Measurements from ENCODE around the gene ATXN1. TPM values are rescaled to one million over a fixed set of nuclear protein-coding genes. Genes with fewer than 3 reads are reported as not detected.

Gene ATXN1
- polyA plus RNA-seq, 1 donor from 2014 or later: 28.2 TPM

GRCh38 chr6:16637635-16638034 is 123.6 kb downstream of the ATXN1 start:
- TF ChIP-seq MXI1 (conservative IDR thresholded peaks at IDR 0.05; ENCODE audit: poor library complexity, severe bottlenecking) (no peak), EP300 (conservative IDR thresholded peaks at IDR 0.05; ENCODE audit: poor library complexity, severe bottlenecking) (no peak), EZH2 (IDR thresholded peaks at IDR 0.05; ENCODE audit: borderline replicate concordance, insufficient read depth, low read length, poor library complexity, severe bottlenecking) (no peak)
- H3K36me3 ChIP-seq (ENCODE audit: insufficient read depth, low read length): peaks cover 4% of the 10 kb centered on the region
- no peaks in the 10 kb centered on the region for H3K79me2 ChIP-seq (replicated peaks; ENCODE audit: insufficient read depth, low read length)
- H3K27me3 ChIP-seq (ENCODE audit: insufficient read depth, low read depth, low read length): no peaks in the 10 kb centered on the region
- H4K20me1 ChIP-seq (ENCODE audit: insufficient read depth): no peaks in the 10 kb centered on the region
- no peak overlapping the region for H3K27ac ChIP-seq (ENCODE audit: low read length)
- H3K9ac ChIP-seq (ENCODE audit: low read length): no peak overlapping the region
- H2AFZ ChIP-seq (ENCODE audit: low read depth, low read length): no peak overlapping the region
- H3K9me2 ChIP-seq (ENCODE audit: insufficient read depth, low read length): no peaks in the 10 kb centered on the region
- peaks cover 3% of the 10 kb centered on the region for H3K9me3 ChIP-seq (ENCODE audit: low read length)
- no peak overlapping the region for H3K4me3 ChIP-seq (ENCODE audit: low read length)
- H3F3A ChIP-seq (ENCODE audit: insufficient read depth, low read length, poor library complexity, severe bottlenecking): no peaks in the 10 kb centered on the region
- no peak overlapping the region for H3K4me2 ChIP-seq (ENCODE audit: low read length)

DNA sequence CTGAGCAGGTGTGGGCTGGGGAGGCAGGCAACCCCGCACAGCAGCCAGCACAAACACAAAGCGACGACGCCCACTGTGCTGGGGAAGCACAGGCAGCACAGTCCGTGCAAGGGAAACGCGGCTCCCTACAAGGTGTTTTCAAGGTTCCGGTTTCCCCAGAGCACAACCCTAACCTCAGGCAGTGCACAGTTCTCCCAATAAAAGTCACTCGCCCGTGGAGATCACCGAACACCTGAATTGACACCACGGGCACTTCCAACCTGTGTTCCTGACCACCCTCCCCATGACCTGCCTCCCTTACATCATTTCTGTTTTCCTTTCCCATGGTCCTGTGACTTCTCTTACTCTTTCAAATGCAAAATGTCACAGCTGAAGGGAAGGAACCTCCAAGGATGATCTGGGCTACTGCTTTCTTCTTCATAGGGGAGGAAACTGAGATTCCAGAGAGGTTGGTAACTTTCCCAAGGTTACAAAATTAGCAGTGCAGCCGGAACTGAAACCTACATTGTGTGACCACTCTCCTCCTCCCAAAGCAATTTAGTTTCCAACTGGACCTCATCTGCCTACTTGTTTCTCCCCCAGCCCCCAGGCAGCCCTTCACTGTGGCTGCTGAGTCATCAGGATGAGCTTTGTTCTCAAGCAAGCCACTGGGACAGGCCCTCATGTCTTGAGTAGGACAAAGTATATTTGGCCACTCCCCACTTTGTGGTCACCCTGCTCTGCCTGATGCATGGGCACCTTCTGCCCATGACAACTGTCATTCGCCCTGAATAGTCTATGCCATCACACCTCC is 125.3 kb downstream of the ATXN1 start:
- no peak for TF ChIP-seq CTCF (IDR thresholded peaks at IDR 0.05; ENCODE audit: poor library complexity, severe bottlenecking)
- H3F3A ChIP-seq (ENCODE audit: insufficient read depth, low read length, poor library complexity, severe bottlenecking): no peaks in the 10 kb centered on the region
- no peaks in the 10 kb centered on the region for H3K27me3 ChIP-seq (ENCODE audit: insufficient read depth, low read depth, low read length)
- H3K79me2 ChIP-seq (replicated peaks; ENCODE audit: insufficient read depth, low read length): no peaks in the 10 kb centered on the region
- H3K36me3 ChIP-seq (ENCODE audit: insufficient read depth, low read length): peaks cover 4% of the 10 kb centered on the region
- H3K9me2 ChIP-seq (ENCODE audit: insufficient read depth, low read length): no peaks in the 10 kb centered on the region
- H2AFZ ChIP-seq (ENCODE audit: low read depth, low read length): no peak overlapping the region
- no peak overlapping the region for H3K27ac ChIP-seq (ENCODE audit: low read length)
- H3K9ac ChIP-seq (ENCODE audit: low read length): no peak overlapping the region
- H3K4me2 ChIP-seq (ENCODE audit: low read length): no peak overlapping the region
- H4K20me1 ChIP-seq (ENCODE audit: insufficient read depth): no peaks in the 10 kb centered on the region
- no peak overlapping the region for H3K4me3 ChIP-seq (ENCODE audit: low read length)
- H3K9me3 ChIP-seq (ENCODE audit: low read length): no peaks in the 10 kb centered on the region

DNA sequence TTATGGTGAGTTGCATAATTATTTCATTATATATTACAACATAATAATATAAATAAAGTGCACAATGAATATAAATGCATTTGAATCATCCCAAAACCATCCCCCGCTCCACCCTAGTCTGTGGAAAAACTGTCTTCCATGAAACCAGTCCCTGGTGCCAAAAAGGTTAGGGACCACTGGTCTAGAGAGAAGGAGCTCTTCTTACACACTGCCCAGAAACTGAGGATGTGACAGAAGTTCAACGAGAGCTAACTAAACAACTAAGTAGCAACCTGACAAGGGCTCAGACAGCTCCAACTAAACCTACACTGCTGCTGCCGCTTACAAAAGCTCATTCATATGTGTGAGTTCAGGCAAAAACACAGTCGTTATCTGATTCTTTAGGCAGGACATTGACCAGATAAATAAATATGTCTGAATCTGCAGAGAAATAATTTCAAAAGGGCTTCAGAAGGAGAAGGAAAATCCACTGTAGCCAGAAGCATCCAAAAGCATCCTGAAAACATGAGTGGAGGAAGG is 125.9 kb downstream of the ATXN1 start:
- Histone ChIP-seq H4K20me1 (ENCODE audit: insufficient read depth) (no peaks in the 10 kb centered on the region), H3K4me2 (ENCODE audit: low read length) (no peak overlapping the region), H2AFZ (ENCODE audit: low read depth, low read length) (no peak overlapping the region), H3K27ac (ENCODE audit: low read length) (no peak overlapping the region), H3K79me2 (replicated peaks; ENCODE audit: insufficient read depth, low read length) (no peaks in the 10 kb centered on the region), H3K36me3 (ENCODE audit: insufficient read depth, low read length) (peaks cover 4% of the 10 kb centered on the region), H3K27me3 (ENCODE audit: insufficient read depth, low read depth, low read length) (no peaks in the 10 kb centered on the region), H3K9me2 (ENCODE audit: insufficient read depth, low read length) (no peaks in the 10 kb centered on the region), H3F3A (ENCODE audit: insufficient read depth, low read length, poor library complexity, severe bottlenecking) (no peaks in the 10 kb centered on the region), H3K9ac (ENCODE audit: low read length) (no peak overlapping the region), H3K9me3 (ENCODE audit: low read length) (no peaks in the 10 kb centered on the region), H3K4me3 (ENCODE audit: low read length) (no peak overlapping the region)
- TF ChIP-seq, protein P1, sequence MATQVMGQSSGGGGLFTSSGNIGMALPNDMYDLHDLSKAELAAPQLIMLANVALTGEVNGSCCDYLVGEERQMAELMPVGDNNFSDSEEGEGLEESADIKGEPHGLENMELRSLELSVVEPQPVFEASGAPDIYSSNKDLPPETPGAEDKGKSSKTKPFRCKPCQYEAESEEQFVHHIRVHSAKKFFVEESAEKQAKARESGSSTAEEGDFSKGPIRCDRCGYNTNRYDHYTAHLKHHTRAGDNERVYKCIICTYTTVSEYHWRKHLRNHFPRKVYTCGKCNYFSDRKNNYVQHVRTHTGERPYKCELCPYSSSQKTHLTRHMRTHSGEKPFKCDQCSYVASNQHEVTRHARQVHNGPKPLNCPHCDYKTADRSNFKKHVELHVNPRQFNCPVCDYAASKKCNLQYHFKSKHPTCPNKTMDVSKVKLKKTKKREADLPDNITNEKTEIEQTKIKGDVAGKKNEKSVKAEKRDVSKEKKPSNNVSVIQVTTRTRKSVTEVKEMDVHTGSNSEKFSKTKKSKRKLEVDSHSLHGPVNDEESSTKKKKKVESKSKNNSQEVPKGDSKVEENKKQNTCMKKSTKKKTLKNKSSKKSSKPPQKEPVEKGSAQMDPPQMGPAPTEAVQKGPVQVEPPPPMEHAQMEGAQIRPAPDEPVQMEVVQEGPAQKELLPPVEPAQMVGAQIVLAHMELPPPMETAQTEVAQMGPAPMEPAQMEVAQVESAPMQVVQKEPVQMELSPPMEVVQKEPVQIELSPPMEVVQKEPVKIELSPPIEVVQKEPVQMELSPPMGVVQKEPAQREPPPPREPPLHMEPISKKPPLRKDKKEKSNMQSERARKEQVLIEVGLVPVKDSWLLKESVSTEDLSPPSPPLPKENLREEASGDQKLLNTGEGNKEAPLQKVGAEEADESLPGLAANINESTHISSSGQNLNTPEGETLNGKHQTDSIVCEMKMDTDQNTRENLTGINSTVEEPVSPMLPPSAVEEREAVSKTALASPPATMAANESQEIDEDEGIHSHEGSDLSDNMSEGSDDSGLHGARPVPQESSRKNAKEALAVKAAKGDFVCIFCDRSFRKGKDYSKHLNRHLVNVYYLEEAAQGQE (IDR thresholded peaks at IDR 0.05; ENCODE audit: borderline replicate concordance): no peak
- TF ChIP-seq SMC3 (conservative IDR thresholded peaks at IDR 0.05; ENCODE audit: poor library complexity): no peak
- TF ChIP-seq MXI1 (conservative IDR thresholded peaks at IDR 0.05; ENCODE audit: poor library complexity, severe bottlenecking): no peak
- TF ChIP-seq POLR2AphosphoS5 (IDR thresholded peaks at IDR 0.05): no peak
- TF ChIP-seq TAF1 (IDR thresholded peaks at IDR 0.05; ENCODE audit: low read depth): no peak
- no peak for TF ChIP-seq EZH2 (IDR thresholded peaks at IDR 0.05; ENCODE audit: borderline replicate concordance, insufficient read depth, low read length, poor library complexity, severe bottlenecking)
- TF ChIP-seq RAD21 (conservative IDR thresholded peaks at IDR 0.05): no peak
- no peak for TF ChIP-seq CTCF (IDR thresholded peaks at IDR 0.05; ENCODE audit: poor library complexity, severe bottlenecking)
- TF ChIP-seq EP300 (conservative IDR thresholded peaks at IDR 0.05; ENCODE audit: poor library complexity, severe bottlenecking): no peak

Data from neural cell (in vitro differentiated cells).